Testis (tissue), 2 donors: ENCODE measurements around the gene CNTD1.

ENCODE experiments used
- POLR2A ChIP-seq: fragments of 450-650 bp; IDR thresholded peaks from one replicate; pipeline ENCODE4 v1.6.1; 2017; ENCODE audit warnings: antibody characterized with exemption, mild to moderate bottlenecking, moderate library complexity
- TF ChIP-seq, protein P1 (sequence below), 3 experiments: fragments of 450-650 bp in 2 of 3; fragments of 200-600 bp in 1 of 3; sonication (generic) in 1 of 3; IDR thresholded peaks; one replicate each; pipeline ENCODE4 v1.5.1; 2016 to 2019; ENCODE audit warnings: antibody characterized with exemption in 3 of 3, mild to moderate bottlenecking in 2 of 3, moderate library complexity in 1 of 3

GRCh38 chr17:42775534-42776098, 23.0 kb upstream of the CNTD1 start:
- TF ChIP-seq, protein P1, sequence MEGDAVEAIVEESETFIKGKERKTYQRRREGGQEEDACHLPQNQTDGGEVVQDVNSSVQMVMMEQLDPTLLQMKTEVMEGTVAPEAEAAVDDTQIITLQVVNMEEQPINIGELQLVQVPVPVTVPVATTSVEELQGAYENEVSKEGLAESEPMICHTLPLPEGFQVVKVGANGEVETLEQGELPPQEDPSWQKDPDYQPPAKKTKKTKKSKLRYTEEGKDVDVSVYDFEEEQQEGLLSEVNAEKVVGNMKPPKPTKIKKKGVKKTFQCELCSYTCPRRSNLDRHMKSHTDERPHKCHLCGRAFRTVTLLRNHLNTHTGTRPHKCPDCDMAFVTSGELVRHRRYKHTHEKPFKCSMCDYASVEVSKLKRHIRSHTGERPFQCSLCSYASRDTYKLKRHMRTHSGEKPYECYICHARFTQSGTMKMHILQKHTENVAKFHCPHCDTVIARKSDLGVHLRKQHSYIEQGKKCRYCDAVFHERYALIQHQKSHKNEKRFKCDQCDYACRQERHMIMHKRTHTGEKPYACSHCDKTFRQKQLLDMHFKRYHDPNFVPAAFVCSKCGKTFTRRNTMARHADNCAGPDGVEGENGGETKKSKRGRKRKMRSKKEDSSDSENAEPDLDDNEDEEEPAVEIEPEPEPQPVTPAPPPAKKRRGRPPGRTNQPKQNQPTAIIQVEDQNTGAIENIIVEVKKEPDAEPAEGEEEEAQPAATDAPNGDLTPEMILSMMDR (IDR thresholded peaks at IDR 0.05), result no peak
- no peak for TF ChIP-seq POLR2A
